ENCODE results near the gene PRR20G. TPM values are rescaled to one million over a fixed set of nuclear protein-coding genes. Genes with fewer than 3 reads are reported as not detected.

Gene PRR20G
- total and polyA plus RNA-seq, 10 donors, result not detected

DNA sequence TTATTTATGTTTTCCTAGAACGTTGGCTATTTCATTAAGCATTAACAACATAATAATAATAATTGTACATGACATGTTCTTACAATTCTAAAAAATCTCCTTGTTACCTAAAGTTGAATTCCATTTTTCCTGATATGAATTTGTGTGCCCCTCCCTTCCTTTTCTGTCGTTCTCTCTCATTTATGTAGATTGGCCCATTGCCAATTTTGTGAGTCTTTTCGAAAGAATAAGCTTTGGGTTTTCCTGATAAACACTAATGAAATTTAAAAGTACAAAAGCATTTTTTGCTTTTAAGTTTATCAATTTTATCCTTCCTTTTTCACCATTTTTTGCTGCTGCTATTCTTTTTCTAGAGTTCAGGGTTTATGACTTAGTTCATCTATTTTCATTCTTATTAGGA, 50.0 kb downstream of the PRR20G start:
- no peak for TF ChIP-seq POLR2AphosphoS5 (IDR thresholded peaks at IDR 0.05)
- TF ChIP-seq POLR2A (IDR thresholded peaks at IDR 0.05), result no peak
- TF ChIP-seq, protein P1, sequence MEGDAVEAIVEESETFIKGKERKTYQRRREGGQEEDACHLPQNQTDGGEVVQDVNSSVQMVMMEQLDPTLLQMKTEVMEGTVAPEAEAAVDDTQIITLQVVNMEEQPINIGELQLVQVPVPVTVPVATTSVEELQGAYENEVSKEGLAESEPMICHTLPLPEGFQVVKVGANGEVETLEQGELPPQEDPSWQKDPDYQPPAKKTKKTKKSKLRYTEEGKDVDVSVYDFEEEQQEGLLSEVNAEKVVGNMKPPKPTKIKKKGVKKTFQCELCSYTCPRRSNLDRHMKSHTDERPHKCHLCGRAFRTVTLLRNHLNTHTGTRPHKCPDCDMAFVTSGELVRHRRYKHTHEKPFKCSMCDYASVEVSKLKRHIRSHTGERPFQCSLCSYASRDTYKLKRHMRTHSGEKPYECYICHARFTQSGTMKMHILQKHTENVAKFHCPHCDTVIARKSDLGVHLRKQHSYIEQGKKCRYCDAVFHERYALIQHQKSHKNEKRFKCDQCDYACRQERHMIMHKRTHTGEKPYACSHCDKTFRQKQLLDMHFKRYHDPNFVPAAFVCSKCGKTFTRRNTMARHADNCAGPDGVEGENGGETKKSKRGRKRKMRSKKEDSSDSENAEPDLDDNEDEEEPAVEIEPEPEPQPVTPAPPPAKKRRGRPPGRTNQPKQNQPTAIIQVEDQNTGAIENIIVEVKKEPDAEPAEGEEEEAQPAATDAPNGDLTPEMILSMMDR (IDR thresholded peaks at IDR 0.05 in 8 of 11, conservative IDR thresholded peaks at IDR 0.05 in 3 of 11), result no peak
- intact Hi-C loops (cut with DNase I; ENCODE audit: low total_unique reads), result no loop called here
- no peak for DNase-seq
- WGBS, 5 donors, result 30 to 68% (median 45%) methylated on average over 3 of the region's 3 CpGs
- no peak overlapping the region for H3K4me3 ChIP-seq
- peaks cover 0 to 8% (median 0%) of the 10 kb centered on the region in 7 donors for H3K27me3 ChIP-seq (replicated peaks in 1 of 7)
- peaks cover 0 to 22% (median 13%) of the 10 kb centered on the region in 8 donors for H3K9me3 ChIP-seq
- no peak overlapping the region for H3K27ac ChIP-seq
- H3K4me1 ChIP-seq, result no peaks in the 10 kb centered on the region
- no peaks in the 10 kb centered on the region for H3K36me3 ChIP-seq

DNA sequence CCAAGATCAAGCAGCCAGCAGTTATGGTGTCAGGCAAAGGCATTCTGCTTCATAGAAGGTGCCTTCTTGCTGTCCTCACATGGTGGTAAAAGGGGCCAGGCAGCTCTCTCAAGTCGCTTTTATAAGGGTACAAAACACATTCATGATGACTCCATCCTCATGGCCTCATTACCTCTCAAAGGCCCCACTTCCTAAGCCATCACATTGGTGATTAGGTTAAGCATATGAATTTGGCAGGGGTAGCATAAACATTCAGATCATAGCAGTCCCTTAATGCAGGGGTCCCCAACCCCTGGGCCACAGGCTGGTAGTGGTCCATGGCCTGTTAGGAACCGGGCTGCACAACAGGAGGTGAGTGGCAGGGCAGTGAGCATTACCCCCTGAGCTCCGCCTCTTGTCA, 52.1 kb downstream of the PRR20G start:
- no peak for DNase-seq
- intact Hi-C loops (cut with DNase I; ENCODE audit: low total_unique reads), result no loop called here
- Histone ChIP-seq H3K27me3 (replicated peaks in 1 of 7) (peaks cover 0 to 8% (median 0%) of the 10 kb centered on the region in 7 donors), H3K36me3 (no peaks in the 10 kb centered on the region), H3K27ac (no peak overlapping the region), H3K4me3 (no peak overlapping the region), H3K4me1 (no peaks in the 10 kb centered on the region), H3K9me3 (peaks cover 0 to 12% (median 7%) of the 10 kb centered on the region in 8 donors)
- TF ChIP-seq POLR2AphosphoS5 (IDR thresholded peaks at IDR 0.05) (no peak), POLR2A (IDR thresholded peaks at IDR 0.05) (no peak)
- TF ChIP-seq, protein P1 (IDR thresholded peaks at IDR 0.05 in 8 of 11, conservative IDR thresholded peaks at IDR 0.05 in 3 of 11), result no peak
- 69 to 77% (median 72%) methylated on average over 3 of the region's 3 CpGs for WGBS, 5 donors

DNA sequence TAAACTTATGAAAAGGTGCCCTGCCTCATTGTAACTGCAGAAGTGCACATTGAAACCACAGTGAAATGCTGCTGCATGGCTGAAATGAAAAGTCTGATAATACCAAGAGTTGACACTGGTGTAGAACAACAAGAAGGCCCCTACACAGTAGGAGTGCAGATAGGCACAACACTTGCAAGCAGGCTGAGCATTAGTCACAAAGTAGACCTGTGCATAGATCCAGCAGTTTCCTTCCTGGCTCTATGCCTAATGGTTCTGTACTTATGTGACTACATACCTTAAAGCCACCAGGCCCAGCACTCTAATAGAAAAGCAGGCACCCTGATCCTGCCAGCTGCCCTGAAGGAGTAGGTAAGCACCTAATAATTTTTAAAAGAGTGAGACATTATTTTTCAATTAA, 53.1 kb downstream of the PRR20G start:
- TF ChIP-seq, protein P1 (IDR thresholded peaks at IDR 0.05 in 8 of 11, conservative IDR thresholded peaks at IDR 0.05 in 3 of 11), result no peak
- TF ChIP-seq POLR2AphosphoS5 (IDR thresholded peaks at IDR 0.05) (no peak), POLR2A (IDR thresholded peaks at IDR 0.05) (no peak)
- DNase-seq, result no peak
- Histone ChIP-seq H3K36me3 (no peaks in the 10 kb centered on the region), H3K4me3 (no peak overlapping the region), H3K4me1 (no peaks in the 10 kb centered on the region), H3K27ac (no peak overlapping the region), H3K27me3 (replicated peaks in 1 of 7) (peaks cover 0 to 3% (median 0%) of the 10 kb centered on the region in 7 donors), H3K9me3 (peaks cover 0 to 11% (median 8%) of the 10 kb centered on the region in 8 donors)
- intact Hi-C loops (cut with DNase I; ENCODE audit: low total_unique reads), result no loop called here

Small RNA genes lying within 50 kb of the gene (small RNA-seq; reads per million reads assigned to genes)
- gene RNU6-1047P, result 0 reads per million in 4 donors

Other genes starting within 250 kb of the PRR20G start
- not detected for gene PRR23E, start 94.9 kb downstream of the PRR20G start, total RNA-seq
- not detected for gene PRR23E, start 94.9 kb downstream of the PRR20G start, polyA plus RNA-seq